ENCODE results near the gene TRANK1. TPM values are rescaled to one million over a fixed set of nuclear protein-coding genes. Genes with fewer than 3 reads are reported as not detected.
"Not testable (repeated sequence)": the region's sequence is repeated elsewhere in the genome, so short reads cannot be mapped to it uniquely, and the experiment has no call there.

The TRANK1 gene
- polyA plus RNA-seq, 12 donors, result 4.0 to 19.3 (median 5.6) TPM; not detected in 1

- DNase-seq, result no peak
These were observed 13.2 kb upstream of the TRANK1 start for GRCh38 chr3:36957862-36958686.

- no peak for DNase-seq
These were observed 12.2 kb upstream of the TRANK1 start for GRCh38 chr3:36957063-36957462.

GRCh38 chr3:36956155-36956554 is 11.3 kb upstream of the TRANK1 start:
- no peak for DNase-seq

- no peak for DNase-seq
These were observed 9.7 kb upstream of the TRANK1 start for GRCh38 chr3:36954452-36955134.

- not testable (repeated sequence) for DNase-seq
These were observed 3.0 kb upstream of the TRANK1 start for GRCh38 chr3:36947814-36948213.

GRCh38 chr3:36945333-36945980 is 603 bp upstream of the TRANK1 start:
- no peak for DNase-seq

GRCh38 chr3:36944012-36944640 is 728 bp downstream of the TRANK1 start:
- peak; percentile 77 for DNase-seq

- no peak for DNase-seq
These were observed 1.3 kb downstream of the TRANK1 start for GRCh38 chr3:36943601-36944000.

- DNase-seq, result no peak
These were observed 2.1 kb downstream of the TRANK1 start for GRCh38 chr3:36942638-36943248.

- DNase-seq, result no peak
These were observed 3.2 kb downstream of the TRANK1 start for GRCh38 chr3:36941658-36942057.

GRCh38 chr3:36941162-36941561 is 3.7 kb downstream of the TRANK1 start:
- DNase-seq, result no peak

GRCh38 chr3:36937492-36937891 is 7.4 kb downstream of the TRANK1 start:
- no peak for DNase-seq

- DNase-seq, result no peak
These were observed 11.1 kb downstream of the TRANK1 start for GRCh38 chr3:36933540-36934296.

- not testable (repeated sequence) for DNase-seq
These were observed 13.4 kb downstream of the TRANK1 start for GRCh38 chr3:36931424-36931823.

GRCh38 chr3:36928220-36928619 is 16.6 kb downstream of the TRANK1 start:
- DNase-seq, result no peak

GRCh38 chr3:36926292-36926897 is 18.5 kb downstream of the TRANK1 start:
- DNase-seq, result no peak

- DNase-seq, result no peak
These were observed 19.9 kb downstream of the TRANK1 start for GRCh38 chr3:36924744-36925521.

GRCh38 chr3:36923981-36924743 is 20.7 kb downstream of the TRANK1 start:
- no peak for DNase-seq

GRCh38 chr3:36923523-36923943 is 21.3 kb downstream of the TRANK1 start:
- DNase-seq, result no peak
